Endothelial cell (in vitro differentiated cells): ENCODE measurements around the gene PRM2. TPM values are rescaled to one million over a fixed set of nuclear protein-coding genes. Genes with fewer than 3 reads are reported as not detected.

ENCODE experiments used
- DNase-seq: peaks from one replicate; pipeline ENCODE4 v3.0.0; 2021; ENCODE audit warnings: low spot score
- H3K27ac Mint-ChIP-seq: one replicate; pipeline ENCODE4 v1.8.0; 2021; ENCODE audit warnings: mixed read lengths, inconsistent platforms; ENCODE audit not compliant: unreplicated experiment
- H3K27me3 Mint-ChIP-seq: one replicate; pipeline ENCODE4 v1.8.0; 2021; ENCODE audit warnings: mild to moderate bottlenecking, moderate library complexity, mixed read lengths, inconsistent platforms; ENCODE audit not compliant: unreplicated experiment
- H3K36me3 Mint-ChIP-seq: one replicate; pipeline ENCODE4 v1.8.0; 2021; ENCODE audit warnings: mild to moderate bottlenecking, low read depth, mixed read lengths, inconsistent platforms; ENCODE audit not compliant: unreplicated experiment
- H3K4me1 Mint-ChIP-seq: one replicate; pipeline ENCODE4 v1.8.0; 2021; ENCODE audit warnings: mild to moderate bottlenecking, mixed read lengths, inconsistent platforms; ENCODE audit not compliant: unreplicated experiment
- H3K4me3 Mint-ChIP-seq: one replicate; pipeline ENCODE4 v1.8.0; 2021; ENCODE audit warnings: mild to moderate bottlenecking, mixed read lengths, inconsistent platforms; ENCODE audit not compliant: unreplicated experiment
- H3K9me3 Mint-ChIP-seq: one replicate; pipeline ENCODE4 v1.8.0; 2021; ENCODE audit warnings: mixed read lengths, inconsistent platforms; ENCODE audit not compliant: unreplicated experiment
- CTCF ChIP-seq: fragments of 200-600 bp; sonication (generic); IDR thresholded peaks from one replicate; pipeline ENCODE4 v1.5.0; 2021; ENCODE audit warnings: antibody characterized with exemption; ENCODE audit not compliant: unreplicated experiment
- total RNA-seq: library from RNA; stranded (reverse); fragmentation: NEBNext Ultra II Directional; extraction: Animal tissue kit (Norgen Biotek cat#: 25700); gene quantifications from one replicate; pipeline ENCODE4 v1.2.1, GENCODE V29; 2021; ENCODE audit not compliant: unreplicated experiment

Gene PRM2
- total RNA-seq, 1 donor from 2014 or later, result not detected

- Mint-ChIP-seq H3K36me3 (no peaks in the 10 kb centered on the region), H3K27me3 (peaks cover 4% of the 10 kb centered on the region), H3K4me3 (no peak overlapping the region), H3K9me3 (no peaks in the 10 kb centered on the region), H3K27ac (no peak overlapping the region), H3K4me1 (peaks cover 3% of the 10 kb centered on the region)
- no peak for DNase-seq
- no peak for TF ChIP-seq CTCF
These were observed 22.0 kb upstream of the PRM2 start for GRCh38 chr16:11298143-11298900.

GRCh38 chr16:11297492-11298142, 21.3 kb upstream of the PRM2 start:
- no peaks in the 10 kb centered on the region for H3K36me3 Mint-ChIP-seq
- H3K27ac Mint-ChIP-seq, result no peak overlapping the region
- no peaks in the 10 kb centered on the region for H3K9me3 Mint-ChIP-seq
- peaks cover 4% of the 10 kb centered on the region for H3K27me3 Mint-ChIP-seq
- DNase-seq, result peak; percentile 27
- H3K4me1 Mint-ChIP-seq, result peaks cover 3% of the 10 kb centered on the region
- TF ChIP-seq CTCF, result no peak
- no peak overlapping the region for H3K4me3 Mint-ChIP-seq

GRCh38 chr16:11296706-11297491, 20.6 kb upstream of the PRM2 start:
- H3K4me3 Mint-ChIP-seq, result no peak overlapping the region
- H3K9me3 Mint-ChIP-seq, result no peaks in the 10 kb centered on the region
- peaks cover 3% of the 10 kb centered on the region for H3K4me1 Mint-ChIP-seq
- H3K36me3 Mint-ChIP-seq, result no peaks in the 10 kb centered on the region
- no peak overlapping the region for H3K27ac Mint-ChIP-seq
- DNase-seq, result no peak
- TF ChIP-seq CTCF, result no peak
- H3K27me3 Mint-ChIP-seq, result peaks cover 4% of the 10 kb centered on the region

GRCh38 chr16:11296351-11296705, 20.0 kb upstream of the PRM2 start:
- peaks cover 3% of the 10 kb centered on the region for H3K4me1 Mint-ChIP-seq
- no peaks in the 10 kb centered on the region for H3K36me3 Mint-ChIP-seq
- no peak overlapping the region for H3K27ac Mint-ChIP-seq
- H3K9me3 Mint-ChIP-seq, result no peaks in the 10 kb centered on the region
- no peak overlapping the region for H3K4me3 Mint-ChIP-seq
- no peak for DNase-seq
- no peak for TF ChIP-seq CTCF
- H3K27me3 Mint-ChIP-seq, result peaks cover 6% of the 10 kb centered on the region
